Nephron progenitor cell (in vitro differentiated cells): ENCODE results near the gene ZNF516.

ENCODE experiments used
- DNase-seq: peaks from one replicate; pipeline ENCODE4 v3.0.0; 2021
- H3K27ac Mint-ChIP-seq: 2 replicates; pipeline ENCODE4 v1.8.0; 2021; ENCODE audit warnings: mild to moderate bottlenecking, moderate library complexity, mixed read lengths
- H3K27me3 Mint-ChIP-seq: 2 replicates; pipeline ENCODE4 v1.8.0; 2021; ENCODE audit warnings: mild to moderate bottlenecking, low read depth, mixed read lengths; ENCODE audit not compliant: poor library complexity
- H3K36me3 Mint-ChIP-seq: 2 replicates; pipeline ENCODE4 v1.8.0; 2021; ENCODE audit warnings: low read depth, mixed read lengths
- H3K4me1 Mint-ChIP-seq: 2 replicates; pipeline ENCODE4 v1.8.0; 2021; ENCODE audit warnings: mixed read lengths
- H3K4me3 Mint-ChIP-seq: 2 replicates; pipeline ENCODE4 v1.8.0; 2021; ENCODE audit warnings: mild to moderate bottlenecking, moderate library complexity, mixed read lengths
- H3K9me3 Mint-ChIP-seq: 2 replicates; pipeline ENCODE4 v1.8.0; 2021; ENCODE audit warnings: mild to moderate bottlenecking, moderate library complexity, mixed read lengths
- CTCF ChIP-seq: fragments of 200-600 bp; sonication (generic); IDR thresholded peaks from 2 replicates; pipeline ENCODE4 v1.5.0; 2021; ENCODE audit warnings: antibody characterized with exemption

The ZNF516 gene

GRCh38 chr18:76487070-76487469, 8.0 kb downstream of the ZNF516 start:
- Mint-ChIP-seq H3K4me3 (peak overlapping the region; percentile 97), H3K9me3 (no peaks in the 10 kb centered on the region), H3K27ac (peak overlapping the region; percentile 66)

GRCh38 chr18:76486574-76486973, 8.5 kb downstream of the ZNF516 start:
- Mint-ChIP-seq H3K4me3 (peak overlapping the region; percentile 97), H3K27me3 (no peaks in the 10 kb centered on the region), H3K27ac (peak overlapping the region; percentile 66), H3K36me3 (peaks cover 44% of the 10 kb centered on the region), H3K9me3 (no peaks in the 10 kb centered on the region), H3K4me1 (peaks cover 88% of the 10 kb centered on the region)
- no peak for DNase-seq
- TF ChIP-seq CTCF, result no peak

More at GRCh38 chr18:76487070-76487469, 8.0 kb downstream of the ZNF516 start:
- Mint-ChIP-seq H3K27me3 (no peaks in the 10 kb centered on the region), H3K36me3 (peaks cover 40% of the 10 kb centered on the region), H3K4me1 (peaks cover 83% of the 10 kb centered on the region)
- no peak for DNase-seq
- no peak for TF ChIP-seq CTCF

- Mint-ChIP-seq H3K9me3 (no peaks in the 10 kb centered on the region), H3K27ac (no peak overlapping the region), H3K4me3 (peak overlapping the region; percentile 67), H3K4me1 (peaks cover 94% of the 10 kb centered on the region), H3K27me3 (no peaks in the 10 kb centered on the region), H3K36me3 (peaks cover 49% of the 10 kb centered on the region)
- no peak for TF ChIP-seq CTCF
- DNase-seq, result no peak
Measured at GRCh38 chr18:76486038-76486437, 9.0 kb downstream of the ZNF516 start.

- TF ChIP-seq CTCF, result no peak
- no peaks in the 10 kb centered on the region for H3K27me3 Mint-ChIP-seq
- peak overlapping the region; percentile 61 for H3K27ac Mint-ChIP-seq
- DNase-seq, result no peak
- H3K4me1 Mint-ChIP-seq, result peaks cover 98% of the 10 kb centered on the region
- no peaks in the 10 kb centered on the region for H3K9me3 Mint-ChIP-seq
- peak overlapping the region; percentile 65 for H3K4me3 Mint-ChIP-seq
- peaks cover 51% of the 10 kb centered on the region for H3K36me3 Mint-ChIP-seq
Measured at GRCh38 chr18:76484749-76485387, 10.2 kb downstream of the ZNF516 start.

- no peak for DNase-seq
- H3K9me3 Mint-ChIP-seq, result no peaks in the 10 kb centered on the region
- H3K27me3 Mint-ChIP-seq, result no peaks in the 10 kb centered on the region
- peak overlapping the region; percentile 60 for H3K4me3 Mint-ChIP-seq
- peaks cover 98% of the 10 kb centered on the region for H3K4me1 Mint-ChIP-seq
- no peak for TF ChIP-seq CTCF
- peaks cover 51% of the 10 kb centered on the region for H3K36me3 Mint-ChIP-seq
- H3K27ac Mint-ChIP-seq, result no peak overlapping the region
Measured at GRCh38 chr18:76483780-76484179, 11.3 kb downstream of the ZNF516 start.
